ENCODE results near the gene HOXA5. TPM values are rescaled to one million over a fixed set of nuclear protein-coding genes. Genes with fewer than 3 reads are reported as not detected.

HOXA5 gene
- total and polyA plus RNA-seq, 2 of the 8 experiments (the other 6 are each of a cell fraction or from before 2014, with no cell fraction given) = not detected

- TF ChIP-seq SUZ12 (IDR thresholded peaks at IDR 0.05; ENCODE audit: low read length) (peak; percentile 25), CHD2 (IDR thresholded peaks at IDR 0.05; ENCODE audit: low read length) (no peak), RNF2 (IDR thresholded peaks at IDR 0.05; ENCODE audit: borderline replicate concordance, low read depth, low read length, missing control alignments, poor library complexity, severe bottlenecking) (peak; percentile 83), EZH2 (IDR thresholded peaks at IDR 0.05; ENCODE audit: low read depth, low read length, severe bottlenecking) (peak; percentile 70)
- H2AK5ac ChIP-seq (ENCODE audit: low read depth, low read length) = no peak overlapping the region
- H3K36me3 ChIP-seq (ENCODE audit: control insufficient read depth in 2 of 4, insufficient read depth in 4 of 4, low read length in 3 of 4) = peaks cover 0 to 20% (median 0%) of the 10 kb centered on the region in 4 experiments; a peak in 1 of 8 replicates
- H3K4ac ChIP-seq (replicated peaks; ENCODE audit: insufficient read length, low read depth, low read length) = no peak overlapping the region
- 39% methylated on average over 24 of the region's 24 CpGs; no CpG with 5 or more reads in 1 of the 2 experiments for WGBS, 2 experiments (ENCODE audit: extremely low coverage in 1 of 2, insufficient coverage in 1 of 2, insufficient read length in 1 of 2, insufficient replicate concordance in 2 of 2, low coverage in 1 of 2, low lambda C conversion rate in 2 of 2, missing lambda C conversion rate in 1 of 2)
- FAIRE-seq (no peak), DNase-seq (ENCODE audit: low read depth in 1 of 2, low spot score in 2 of 2) (no peak)
- H4K20me1 ChIP-seq (replicated peaks in 1 of 2; ENCODE audit: control insufficient read depth in 1 of 2, insufficient read depth in 2 of 2, low read length in 2 of 2) = peaks cover 17 to 29% of the 10 kb centered on the region in 2 experiments
- H2BK12ac ChIP-seq (ENCODE audit: low read depth, low read length) = no peak overlapping the region
- H2BK5ac ChIP-seq (ENCODE audit: low read depth, low read length) = no peak overlapping the region
- H2AFZ ChIP-seq (ENCODE audit: low read length) = no peak overlapping the region
- no peak overlapping the region for H4K91ac ChIP-seq (replicated peaks; ENCODE audit: insufficient read length, low read length)
- no peak overlapping the region; a peak in 1 of 4 replicates for H3K4me2 ChIP-seq (ENCODE audit: insufficient read depth in 1 of 2, low read depth in 2 of 2, low read length in 2 of 2)
- peaks cover 98 to 100% (median 99%) of the 10 kb centered on the region in 4 experiments for H3K27me3 ChIP-seq (replicated peaks in 1 of 4; ENCODE audit: control insufficient read depth in 3 of 4, extremely low read depth in 1 of 4, insufficient read depth in 3 of 4, low read length in 3 of 4)
- H3K56ac ChIP-seq (replicated peaks; ENCODE audit: insufficient read length, low read depth, low read length) = no peak overlapping the region
- no peak overlapping the region for H3K14ac ChIP-seq (ENCODE audit: insufficient read length)
- H3K27ac ChIP-seq (ENCODE audit: low read depth, low read length) = no peak overlapping the region
- no peaks in the 10 kb centered on the region for H3K23me2 ChIP-seq (ENCODE audit: low read depth, low read length)
- H3K79me1 ChIP-seq (ENCODE audit: low read depth, low read length) = no peaks in the 10 kb centered on the region
- H3K4me3 ChIP-seq (ENCODE audit: extremely low read depth in 1 of 4, insufficient read depth in 2 of 4, low read depth in 3 of 4, low read length in 4 of 4) = no peak overlapping the region
- no peak overlapping the region for H3K9ac ChIP-seq (replicated peaks in 1 of 4; ENCODE audit: extremely low read depth in 1 of 4, low read depth in 3 of 4, low read length in 3 of 4)
- H3K9me3 ChIP-seq (ENCODE audit: insufficient read depth in 2 of 2, low read depth in 1 of 2, low read length in 1 of 2) = peaks cover 0 to 6% of the 10 kb centered on the region in 2 experiments; a peak in 1 of 4 replicates
- H2BK120ac ChIP-seq (replicated peaks; ENCODE audit: low read depth, low read length) = no peak overlapping the region
- ChIA-PET CTCF (ENCODE audit: partially characterized antibody) (interaction anchor here (0.8 to 4.4 kb wide), 11 partner anchors 8 to 69 kb away, joined by 3 to 80 read pairs (median 4); partner anchors contain the start of genes HOXA11, HOXA3, HOXA5 and HOXA6), POLR2A (ENCODE audit: partially characterized antibody) (no interaction called here)
- no peak overlapping the region for H4K8ac ChIP-seq (ENCODE audit: extremely low read depth, insufficient read depth, low read length)
- H2BK15ac ChIP-seq (ENCODE audit: low read length) = no peak overlapping the region
- H3K4me1 ChIP-seq (replicated peaks in 1 of 4; ENCODE audit: control insufficient read depth in 3 of 4, insufficient read depth in 4 of 4, low read length in 3 of 4) = no peaks in the 10 kb centered on the region; a peak in 4 of 7 replicates
- no peak overlapping the region for H4K5ac ChIP-seq (ENCODE audit: insufficient read length, low read depth, low read length)
- no peak overlapping the region for H3K18ac ChIP-seq (ENCODE audit: extremely low read depth, low read length)
- no peak overlapping the region for H3K23ac ChIP-seq (ENCODE audit: insufficient read length)
- no peak overlapping the region for H2BK20ac ChIP-seq (ENCODE audit: low read length)
- H3K79me2 ChIP-seq (ENCODE audit: control insufficient read depth in 1 of 2, insufficient read depth in 2 of 2, low read length in 2 of 2) = no peaks in the 10 kb centered on the region
These were observed 20.0 kb upstream of the HOXA5 start for GRCh38 chr7:27163288-27164044.
